H1 (cell line): ENCODE measurements around the gene DYNLRB2. TPM values are rescaled to one million over a fixed set of nuclear protein-coding genes. Genes with fewer than 3 reads are reported as not detected.

ENCODE experiments used
- CTCF ChIA-PET: fragments of 300-600 bp; sonication (Branson Sonifier 250); formaldehyde crosslinking; loops from one replicate; lab custom pipeline; 2021; ENCODE audit not compliant: partially characterized antibody; lab: Charles Lee
- POLR2A ChIA-PET: fragments of 300-600 bp; sonication (Branson Sonifier 250); formaldehyde crosslinking; loops from one replicate; lab custom pipeline; 2021; ENCODE audit warnings: inconsistent platforms; ENCODE audit not compliant: partially characterized antibody; lab: Charles Lee
- DNase-seq, 2 experiments: peaks; one replicate each; pipeline versions ENCODE4 v3.0.0 to v3.0.0-alpha.2; 2010 to 2022; ENCODE audit warnings: low spot score in 2 of 2, low read depth in 1 of 2, mixed read lengths in 1 of 2
- FAIRE-seq: peaks from 2 replicates; lab custom pipeline; 2011; peaks lifted over from hg19 to GRCh38; lab: Jason Lieb, UNC
- H2AFZ ChIP-seq: 2 replicates; pipeline ENCODE4 v1.8.1; 2012; ENCODE audit warnings: low read length, inconsistent platforms
- H2AK5ac ChIP-seq: 2 replicates; pipeline ENCODE4 v1.6.1; 2013; ENCODE audit warnings: low read depth, low read length
- H2BK120ac ChIP-seq: replicated peaks from 2 replicates; pipeline ENCODE3; 2013; ENCODE audit warnings: low read depth, low read length, inconsistent platforms
- H2BK12ac ChIP-seq: 2 replicates; pipeline ENCODE4 v1.6.1; 2013; ENCODE audit warnings: low read depth, low read length
- H2BK15ac ChIP-seq: 2 replicates; pipeline ENCODE4 v1.6.1; 2013; ENCODE audit warnings: low read length
- H2BK20ac ChIP-seq: 2 replicates; pipeline ENCODE4 v1.6.1; 2013; ENCODE audit warnings: low read length
- H2BK5ac ChIP-seq: 2 replicates; pipeline ENCODE4 v1.6.1; 2013; ENCODE audit warnings: low read depth, low read length
- H3K14ac ChIP-seq: 2 replicates; pipeline ENCODE4 v1.6.1; 2013; ENCODE audit warnings: inconsistent platforms; ENCODE audit not compliant: insufficient read length
- H3K18ac ChIP-seq: 2 replicates; pipeline ENCODE4 v1.6.1; 2013; ENCODE audit warnings: low read length; ENCODE audit errors: extremely low read depth
- H3K23ac ChIP-seq: 2 replicates; pipeline ENCODE4 v1.6.1; 2013; ENCODE audit warnings: inconsistent platforms; ENCODE audit not compliant: insufficient read length
- H3K23me2 ChIP-seq: 2 replicates; pipeline ENCODE4 v1.6.1; 2013; ENCODE audit warnings: low read depth, low read length
- H3K27ac ChIP-seq: 2 replicates; pipeline ENCODE4 v1.6.1; 2011; ENCODE audit warnings: low read depth, low read length, inconsistent platforms
- H3K27me3 ChIP-seq, 4 experiments: replicated peaks in 1 of 4; 1 replicate in 1 of 4; 2 replicates in 3 of 4; pipeline versions ENCODE4 v1.6.1 to v1.8.1; 2011 to 2013; ENCODE audit warnings: low read length in 3 of 4, mild to moderate bottlenecking in 3 of 4, inconsistent platforms in 2 of 4, mixed read lengths in 2 of 4, moderate library complexity in 1 of 4; ENCODE audit not compliant: control insufficient read depth in 3 of 4, insufficient read depth in 3 of 4; ENCODE audit errors: extremely low read depth in 1 of 4
- H3K36me3 ChIP-seq, 4 experiments: 2 replicates each; pipeline versions ENCODE4 v1.6.1 to v1.8.1; 2011 to 2013; ENCODE audit warnings: mild to moderate bottlenecking in 4 of 4, low read length in 3 of 4, moderate library complexity in 2 of 4, control low read depth in 1 of 4, inconsistent platforms in 1 of 4; ENCODE audit not compliant: insufficient read depth in 4 of 4, control insufficient read depth in 2 of 4
- H3K4ac ChIP-seq: replicated peaks from 2 replicates; pipeline ENCODE3; 2013; ENCODE audit warnings: low read length, low read depth, mixed read lengths, inconsistent platforms; ENCODE audit not compliant: insufficient read length
- H3K4me1 ChIP-seq, 4 experiments: replicated peaks in 1 of 4; 1 replicate in 1 of 4; 2 replicates in 3 of 4; pipeline versions ENCODE4 v1.6.1 to v1.8.1; 2011 to 2013; ENCODE audit warnings: low read length in 3 of 4, inconsistent platforms in 2 of 4, mixed read lengths in 1 of 4; ENCODE audit not compliant: insufficient read depth in 4 of 4, control insufficient read depth in 3 of 4
- H3K4me2 ChIP-seq, 2 experiments: 2 replicates each; pipeline versions ENCODE4 v1.6.1 to v1.8.1; 2011 to 2013; ENCODE audit warnings: low read depth in 2 of 2, low read length in 2 of 2, control low read depth in 1 of 2, inconsistent platforms in 1 of 2, mild to moderate bottlenecking in 1 of 2; ENCODE audit not compliant: insufficient read depth in 1 of 2
- H3K4me3 ChIP-seq, 4 experiments: fragments of 200-600, 300-600 bp in 1 of 4; sonication (generic), shearing (Covaris generic), sonication (Bioruptor Twin) in 1 of 4; 2 replicates each; pipeline versions ENCODE4 v1.5.1 to v1.8.1; 2011 to 2016; ENCODE audit warnings: low read length in 4 of 4, low read depth in 3 of 4, control low read depth in 2 of 4, inconsistent platforms in 2 of 4, mild to moderate bottlenecking in 2 of 4, mixed read lengths in 1 of 4, moderate library complexity in 1 of 4; ENCODE audit not compliant: insufficient read depth in 2 of 4; ENCODE audit errors: extremely low read depth in 1 of 4
- H3K56ac ChIP-seq: replicated peaks from 2 replicates; pipeline ENCODE3; 2013; ENCODE audit warnings: low read depth, mild to moderate bottlenecking, mixed read lengths, low read length, inconsistent platforms; ENCODE audit not compliant: insufficient read length
- H3K79me1 ChIP-seq: 2 replicates; pipeline ENCODE4 v1.6.1; 2013; ENCODE audit warnings: low read depth, low read length, control low read depth
- H3K79me2 ChIP-seq, 2 experiments: 2 replicates each; pipeline versions ENCODE4 v1.6.1 to v1.8.1; 2012 to 2013; ENCODE audit warnings: low read length in 2 of 2, mild to moderate bottlenecking in 2 of 2, inconsistent platforms in 1 of 2; ENCODE audit not compliant: insufficient read depth in 2 of 2, control insufficient read depth in 1 of 2
- H3K9ac ChIP-seq, 4 experiments: replicated peaks in 1 of 4; 1 replicate in 1 of 4; 2 replicates in 3 of 4; pipeline versions ENCODE4 v1.6.1 to v1.8.1; 2011 to 2013; ENCODE audit warnings: low read depth in 3 of 4, low read length in 3 of 4, control low read depth in 2 of 4, mild to moderate bottlenecking in 2 of 4, moderate library complexity in 2 of 4, inconsistent platforms in 1 of 4; ENCODE audit errors: extremely low read depth in 1 of 4
- H3K9me3 ChIP-seq, 2 experiments: 2 replicates each; pipeline versions ENCODE4 v1.6.1 to v1.8.1; 2012 to 2013; ENCODE audit warnings: mild to moderate bottlenecking in 2 of 2, moderate library complexity in 2 of 2, control low read depth in 1 of 2, inconsistent platforms in 1 of 2, low read depth in 1 of 2, low read length in 1 of 2, mixed read lengths in 1 of 2; ENCODE audit not compliant: insufficient read depth in 2 of 2
- H4K20me1 ChIP-seq, 2 experiments: replicated peaks in 1 of 2; 2 replicates each; pipeline versions ENCODE3 to v1.8.1; 2011 to 2013; ENCODE audit warnings: inconsistent platforms in 2 of 2, low read length in 2 of 2, mild to moderate bottlenecking in 1 of 2; ENCODE audit not compliant: insufficient read depth in 2 of 2, control insufficient read depth in 1 of 2
- H4K5ac ChIP-seq: 2 replicates; pipeline ENCODE4 v1.6.1; 2013; ENCODE audit warnings: low read length, low read depth, mixed read lengths, inconsistent platforms; ENCODE audit not compliant: insufficient read length
- H4K8ac ChIP-seq: 2 replicates; pipeline ENCODE4 v1.8.0; 2013; ENCODE audit warnings: mild to moderate bottlenecking, moderate library complexity, low read length, inconsistent platforms; ENCODE audit not compliant: insufficient read depth; ENCODE audit errors: extremely low read depth
- H4K91ac ChIP-seq: replicated peaks from 2 replicates; pipeline ENCODE3; 2013; ENCODE audit warnings: low read length, mixed read lengths, inconsistent platforms; ENCODE audit not compliant: insufficient read length
- CEBPB ChIP-seq: IDR thresholded peaks from 2 replicates; pipeline ENCODE4 v1.6.1; 2012; ENCODE audit warnings: low read depth, low read length
- CREB1 ChIP-seq: IDR thresholded peaks from 2 replicates; pipeline ENCODE4 v1.6.1; 2012; ENCODE audit warnings: inconsistent platforms
- HDAC2 ChIP-seq, 2 experiments: fragments of 300-600 bp in 1 of 2; sonication (generic) in 1 of 2; IDR thresholded peaks; 2 replicates each; pipeline ENCODE4 v1.6.1; 2011 to 2012; ENCODE audit warnings: low read depth in 2 of 2, low read length in 2 of 2, mild to moderate bottlenecking in 2 of 2, moderate library complexity in 2 of 2, borderline replicate concordance in 1 of 2, inconsistent platforms in 1 of 2
- JUND ChIP-seq: IDR thresholded peaks from 2 replicates; pipeline ENCODE4 v1.6.1; 2011; ENCODE audit warnings: mild to moderate bottlenecking, improper control_type of control experiment, low read length
- KDM5A ChIP-seq: fragments of 200-600 bp; IDR thresholded peaks from 2 replicates; pipeline ENCODE4 v1.7.1; 2012; ENCODE audit warnings: mild to moderate bottlenecking, low read length, inconsistent platforms, mixed read lengths
- MAFK ChIP-seq: IDR thresholded peaks from 2 replicates; pipeline ENCODE4 v1.6.1; 2012; ENCODE audit warnings: low read depth, mild to moderate bottlenecking, improper control_type of control experiment, low read length
- NANOG ChIP-seq: IDR thresholded peaks from 2 replicates; pipeline ENCODE4 v1.6.1; 2011; ENCODE audit warnings: low read length, low read depth, mild to moderate bottlenecking, inconsistent platforms; ENCODE audit not compliant: insufficient read depth, poor library complexity, severe bottlenecking
- SIX5 ChIP-seq: IDR thresholded peaks from 2 replicates; pipeline ENCODE4 v1.6.1; 2011; ENCODE audit warnings: mild to moderate bottlenecking, low read depth, low read length
- SP4 ChIP-seq: IDR thresholded peaks from 2 replicates; pipeline ENCODE4 v1.6.1; 2012; ENCODE audit warnings: low read length, inconsistent platforms
- WGBS, 2 experiments: shearing (Covaris generic) in 1 of 2; methylation state at CpG; one replicate each; pipeline versions ENCODE4 v1.1.6 to v1.1.7; 2013 to 2015; ENCODE audit warnings: low lambda C conversion rate in 2 of 2, mixed read lengths in 2 of 2, inconsistent platforms in 1 of 2, low coverage in 1 of 2, missing lambda C conversion rate in 1 of 2; ENCODE audit not compliant: insufficient replicate concordance in 2 of 2, insufficient coverage in 1 of 2, insufficient read length in 1 of 2; ENCODE audit errors: extremely low coverage in 1 of 2, missing lambda C conversion rate in 1 of 2; 5-methylcytosine and 5-hydroxymethylcytosine counted together
- polyA plus RNA-seq, 7 experiments: library from polyadenylated mRNA; depleted of rRNA in 3 of 7; stranded (reverse) in 5 of 7; unstranded in 2 of 7; fragments of >200 nt in 5 of 7; fragments of 200-250 nt in 2 of 7; gene quantifications; 1 replicate in 5 of 7; 2 replicates in 1 of 7; 4 replicates in 1 of 7; pipeline versions ENCODE4 v1.2.1 to v1.2.3, GENCODE V29; 2011 to 2013; ENCODE audit warnings: missing spikeins in 2 of 7, mixed read lengths in 2 of 7
- total RNA-seq: library from RNA; stranded (reverse); fragmentation: NEBNext Ultra II Directional; extraction: Animal tissue kit (Norgen Biotek cat#: 25700); gene quantifications from 2 replicates; pipeline ENCODE4 v1.2.1, GENCODE V29; 2021

DYNLRB2 gene
- total and polyA plus RNA-seq, 2 of the 8 experiments (the other 6 are each of a cell fraction or from before 2014, with no cell fraction given): not detected

DNA sequence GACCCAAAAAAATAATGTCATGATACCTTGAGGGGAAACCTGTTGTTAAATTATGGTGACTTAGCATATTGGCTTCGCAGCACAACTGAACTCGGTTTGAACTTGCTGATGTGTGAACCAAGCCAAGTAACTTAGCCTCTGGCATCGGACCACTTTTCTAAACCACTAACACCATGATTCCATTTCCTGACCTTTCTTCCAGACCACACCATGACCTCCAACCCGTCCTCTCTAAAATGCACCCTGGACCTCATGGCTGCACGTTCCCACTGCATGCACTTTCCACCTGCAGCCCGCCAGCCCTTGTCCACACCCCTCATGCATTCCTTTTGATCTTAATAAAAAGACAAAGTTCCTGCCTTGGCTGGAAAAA, 29.3 kb downstream of the DYNLRB2 start:
- Histone ChIP-seq H3K23me2 (no peaks in the 10 kb centered on the region; the same call in 1 of the 2 replicates), H2BK120ac (no peak overlapping the region), H3K4me1 (0 out of 7 replicates have a peak, but pooled peaks cover 0 to 2% (median 0%) of the 10 kb centered on the region in 4 experiments), H2BK15ac (no peak overlapping the region), H4K20me1 (no peaks in the 10 kb centered on the region), H3K18ac (no peak overlapping the region), H2BK12ac (no peak overlapping the region), H3K9me3 (peaks cover 15 to 65% of the 10 kb centered on the region in 2 experiments), H3K56ac (no peak overlapping the region), H4K5ac (no peak overlapping the region), H4K8ac (no peak overlapping the region), H3K36me3 (no peaks in the 10 kb centered on the region), H3K9ac (no peak overlapping the region), H3K4me3 (no peak overlapping the region)
- DNase-seq: no peak
- POLR2A ChIA-PET: no interaction called here
- CTCF ChIA-PET: no interaction called here
- WGBS, 2 experiments: 84% methylated on average over 6 of the region's 6 CpGs; no CpG with 5 or more reads in 1 of the 2 experiments
- no peak for TF ChIP-seq JUND
- TF ChIP-seq KDM5A: no peak
- TF ChIP-seq MAFK: no peak
- TF ChIP-seq HDAC2 (IDR thresholded peaks at IDR 0.05; ENCODE audit: borderline replicate concordance in 1 of 2, low read depth in 2 of 2, low read length in 2 of 2): no peak
- no peak for TF ChIP-seq NANOG
- TF ChIP-seq SP4: no peak
- TF ChIP-seq CEBPB: no peak
- no peak for TF ChIP-seq SIX5
- TF ChIP-seq CREB1: no peak
- TF ChIP-seq, all 59 proteins: peak for 0
- Histone ChIP-seq H2BK20ac (no peak overlapping the region), H3K27me3 (no peaks in the 10 kb centered on the region), H3K79me1 (no peaks in the 10 kb centered on the region), H4K91ac (no peak overlapping the region), H3K4ac (no peak overlapping the region), H3K14ac (no peak overlapping the region), H3K4me2 (no peak overlapping the region), H3K27ac (no peak overlapping the region), H3K23ac (no peak overlapping the region), H2AK5ac (no peak overlapping the region), H2AFZ (no peak overlapping the region), H3K79me2 (no peaks in the 10 kb centered on the region), H2BK5ac (no peak overlapping the region)
- FAIRE-seq: no peak
